Endodermal cell (in vitro differentiated cells): ENCODE measurements around the gene GAGE1. TPM values are rescaled to one million over a fixed set of nuclear protein-coding genes. Genes with fewer than 3 reads are reported as not detected.
"Not testable (repeated sequence)": the region's sequence is repeated elsewhere in the genome, so short reads cannot be mapped to it uniquely, and the experiment has no call there.

ENCODE experiments used
- DNase-seq: peaks from one replicate; pipeline ENCODE4 v3.0.0-alpha.2; 2017
- H3K27ac ChIP-seq: 2 replicates; pipeline ENCODE4 v1.5.1; 2013; ENCODE audit warnings: mild to moderate bottlenecking, low read depth, low read length, moderate library complexity
- H3K27me3 ChIP-seq: 2 replicates; pipeline ENCODE4 v1.6.1; 2013; ENCODE audit warnings: mild to moderate bottlenecking, low read length, moderate library complexity; ENCODE audit not compliant: insufficient read depth, control insufficient read depth, poor library complexity, severe bottlenecking
- H3K36me3 ChIP-seq: 2 replicates; pipeline ENCODE4 v1.7.0; 2013; ENCODE audit warnings: mild to moderate bottlenecking, low read length, moderate library complexity; ENCODE audit not compliant: control insufficient read depth, insufficient read depth
- H3K4me1 ChIP-seq: one replicate; pipeline ENCODE4 v1.7.0; 2013; ENCODE audit warnings: low read length; ENCODE audit not compliant: control insufficient read depth, insufficient read depth
- H3K4me3 ChIP-seq: 2 replicates; pipeline ENCODE4 v1.5.1; 2013; ENCODE audit warnings: mild to moderate bottlenecking, low read length, moderate library complexity
- H3K9ac ChIP-seq: 2 replicates; pipeline ENCODE4 v1.6.1; 2013; ENCODE audit warnings: mild to moderate bottlenecking, low read length, moderate library complexity; ENCODE audit not compliant: poor library complexity, severe bottlenecking; ENCODE audit errors: extremely low read depth
- H3K9me3 ChIP-seq: 2 replicates; pipeline ENCODE4 v1.6.1; 2013; ENCODE audit warnings: mild to moderate bottlenecking, low read length, moderate library complexity; ENCODE audit not compliant: control insufficient read depth
- H3K27ac Mint-ChIP-seq: 2 replicates; pipeline ENCODE4 v1.8.0; 2020; ENCODE audit warnings: mixed read lengths
- H3K27me3 Mint-ChIP-seq: 2 replicates; pipeline ENCODE4 v1.8.0; 2021; ENCODE audit warnings: mild to moderate bottlenecking, mixed read lengths; ENCODE audit not compliant: insufficient read depth
- H3K36me3 Mint-ChIP-seq: 2 replicates; pipeline ENCODE4 v1.8.0; 2020; ENCODE audit warnings: low read depth, mixed read lengths
- H3K4me1 Mint-ChIP-seq: 2 replicates; pipeline ENCODE4 v1.8.0; 2020; ENCODE audit warnings: mixed read lengths
- H3K4me3 Mint-ChIP-seq: 2 replicates; pipeline ENCODE4 v1.8.0; 2020; ENCODE audit warnings: mild to moderate bottlenecking, moderate library complexity, mixed read lengths
- H3K9me3 Mint-ChIP-seq: 2 replicates; pipeline ENCODE4 v1.8.0; 2020; ENCODE audit warnings: mild to moderate bottlenecking, mixed read lengths
- WGBS, 2 experiments: methylation state at CpG; one replicate each; pipeline versions ENCODE4 v1.1.5 to v1.1.7; 2013; ENCODE audit warnings: missing lambda C conversion rate in 2 of 2, mixed read lengths in 1 of 2; ENCODE audit not compliant: insufficient coverage in 1 of 2, insufficient read length in 1 of 2; 5-methylcytosine and 5-hydroxymethylcytosine counted together
- long read RNA-seq, 4 experiments: library from polyadenylated mRNA in 2 of 4; library from RNA in 1 of 4; library from capped mRNA in 1 of 4; stranded (forward) in 3 of 4; unstranded in 1 of 4; transcript quantifications; one replicate each; pipeline ENCODE4 v2.0.0, GENCODE V29; 2020 to 2021; ENCODE audit warnings: inconsistent platforms in 1 of 4
- polyA plus RNA-seq, 2 experiments: library from polyadenylated mRNA; stranded (reverse); fragments of 50-300 nt; gene quantifications; one replicate each; pipeline ENCODE4 v1.2.3, GENCODE V29; 2013
- total RNA-seq, 2 donors: library from RNA; stranded (reverse); fragmentation: NEBNext Ultra II Directional in 1 of 2; extraction: Animal tissue kit (Norgen Biotek cat#: 25700) in 1 of 2; gene quantifications; 2 replicates in 1 of 2; 3 replicates in 1 of 2; pipeline ENCODE4 v1.2.1, GENCODE V29; 2021

Gene GAGE1, protein sequence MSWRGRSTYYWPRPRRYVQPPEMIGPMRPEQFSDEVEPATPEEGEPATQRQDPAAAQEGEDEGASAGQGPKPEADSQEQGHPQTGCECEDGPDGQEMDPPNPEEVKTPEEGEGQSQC
- total RNA-seq: not detected
- not detected for polyA plus RNA-seq (2013, experiment 1 of 2)
- polyA plus RNA-seq (2013, experiment 2 of 2): not detected
- long read RNA-seq, experiment 1: 0 reads
- long read RNA-seq, experiment 2: 0 reads
- long read RNA-seq, experiment 3: 0 reads
- long read RNA-seq, experiment 4: 0 reads

DNA sequence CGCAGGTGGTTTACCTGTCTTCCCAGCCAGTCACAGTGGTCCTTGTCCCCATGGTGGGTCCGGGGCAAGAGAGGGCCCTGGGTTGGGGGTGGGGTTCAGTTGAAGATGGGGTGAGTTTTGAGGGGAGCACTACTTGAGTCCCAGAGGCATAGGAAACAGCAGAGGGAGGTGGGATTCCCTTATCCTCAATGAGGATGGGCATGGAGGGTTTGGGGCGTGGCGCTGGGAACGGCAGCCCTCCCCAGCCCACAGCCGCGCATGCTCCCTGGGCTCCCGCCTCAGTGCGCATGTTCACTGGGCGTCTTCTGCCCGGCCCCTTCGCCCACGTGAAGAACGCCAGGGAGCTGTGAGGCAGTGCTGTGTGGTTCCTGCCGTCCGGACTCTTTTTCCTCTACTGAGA, at the start of gene GAGE1:
Gene GAGE1 (plus strand): TSS at position 301 of the 400 bp plus-strand sequence. CDS start 1,155 bp downstream, outside the sequence.
- not testable (repeated sequence) for H3K9me3 ChIP-seq, H3K9ac ChIP-seq, H3K27me3 ChIP-seq, H3K36me3 Mint-ChIP-seq, H3K27ac ChIP-seq, H3K4me1 ChIP-seq, H3K27ac Mint-ChIP-seq, H3K9me3 Mint-ChIP-seq, DNase-seq, H3K4me3 ChIP-seq, H3K36me3 ChIP-seq, H3K4me3 Mint-ChIP-seq, H3K4me1 Mint-ChIP-seq, H3K27me3 Mint-ChIP-seq
- WGBS, 2 experiments: no CpG with 5 or more reads among the region's 16 CpGs

DNA sequence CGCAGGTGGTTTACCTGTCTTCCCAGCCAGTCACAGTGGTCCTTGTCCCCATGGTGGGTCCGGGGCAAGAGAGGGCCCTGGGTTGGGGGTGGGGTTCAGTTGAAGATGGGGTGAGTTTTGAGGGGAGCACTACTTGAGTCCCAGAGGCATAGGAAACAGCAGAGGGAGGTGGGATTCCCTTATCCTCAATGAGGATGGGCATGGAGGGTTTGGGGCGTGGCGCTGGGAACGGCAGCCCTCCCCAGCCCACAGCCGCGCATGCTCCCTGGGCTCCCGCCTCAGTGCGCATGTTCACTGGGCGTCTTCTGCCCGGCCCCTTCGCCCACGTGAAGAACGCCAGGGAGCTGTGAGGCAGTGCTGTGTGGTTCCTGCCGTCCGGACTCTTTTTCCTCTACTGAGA, 47.8 kb upstream of the GAGE1 start, which contains the start of gene GAGE12E:
Gene GAGE12E (plus strand): TSS at position 301 of the 400 bp plus-strand sequence. CDS start 1,155 bp downstream, outside the sequence.
- H3K9me3 Mint-ChIP-seq, H3K4me1 Mint-ChIP-seq, H3K9me3 ChIP-seq, H3K4me3 ChIP-seq, H3K36me3 Mint-ChIP-seq, H3K27ac Mint-ChIP-seq, H3K9ac ChIP-seq, H3K4me1 ChIP-seq, H3K27me3 ChIP-seq, H3K4me3 Mint-ChIP-seq, H3K27me3 Mint-ChIP-seq, DNase-seq, H3K27ac ChIP-seq, H3K36me3 ChIP-seq: not testable (repeated sequence)
- no CpG with 5 or more reads among the region's 16 CpGs for WGBS, 2 experiments

DNA sequence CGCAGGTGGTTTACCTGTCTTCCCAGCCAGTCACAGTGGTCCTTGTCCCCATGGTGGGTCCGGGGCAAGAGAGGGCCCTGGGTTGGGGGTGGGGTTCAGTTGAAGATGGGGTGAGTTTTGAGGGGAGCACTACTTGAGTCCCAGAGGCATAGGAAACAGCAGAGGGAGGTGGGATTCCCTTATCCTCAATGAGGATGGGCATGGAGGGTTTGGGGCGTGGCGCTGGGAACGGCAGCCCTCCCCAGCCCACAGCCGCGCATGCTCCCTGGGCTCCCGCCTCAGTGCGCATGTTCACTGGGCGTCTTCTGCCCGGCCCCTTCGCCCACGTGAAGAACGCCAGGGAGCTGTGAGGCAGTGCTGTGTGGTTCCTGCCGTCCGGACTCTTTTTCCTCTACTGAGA, 38.3 kb upstream of the GAGE1 start, which contains the start of gene GAGE12F:
Gene GAGE12F (plus strand): TSS at position 301 of the 400 bp plus-strand sequence. CDS start 1,155 bp downstream, outside the sequence.
- not testable (repeated sequence) for H3K36me3 Mint-ChIP-seq, H3K4me1 ChIP-seq, H3K27me3 Mint-ChIP-seq, H3K27me3 ChIP-seq, H3K27ac Mint-ChIP-seq, DNase-seq, H3K4me3 ChIP-seq, H3K9me3 Mint-ChIP-seq, H3K36me3 ChIP-seq, H3K9me3 ChIP-seq, H3K4me1 Mint-ChIP-seq, H3K9ac ChIP-seq, H3K27ac ChIP-seq, H3K4me3 Mint-ChIP-seq
- WGBS, 2 experiments: no CpG with 5 or more reads among the region's 16 CpGs

DNA sequence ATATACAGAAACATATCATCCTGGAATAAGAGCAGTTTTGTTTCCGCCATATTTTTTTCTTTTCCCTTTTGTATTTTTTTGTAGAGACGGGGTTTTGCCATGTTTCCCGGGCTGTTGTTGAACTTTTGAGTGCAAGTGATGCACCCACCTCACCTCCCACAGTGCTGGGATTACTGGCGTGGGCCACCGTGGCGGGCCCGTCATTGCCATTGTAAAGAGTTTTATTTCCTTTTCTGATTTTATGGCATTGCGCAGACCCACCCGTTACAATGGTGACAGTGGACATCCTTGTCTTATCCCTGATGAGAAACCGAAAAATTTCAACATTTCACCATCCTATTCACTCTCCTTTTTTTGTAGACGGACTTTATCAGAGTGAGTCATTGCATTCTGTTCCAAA, 30.1 kb upstream of the GAGE1 start:
- not testable (repeated sequence) for H3K4me3 ChIP-seq, H3K9me3 ChIP-seq, H3K36me3 Mint-ChIP-seq, H3K9ac ChIP-seq, H3K27ac ChIP-seq, H3K27me3 ChIP-seq, H3K36me3 ChIP-seq, H3K4me3 Mint-ChIP-seq, H3K4me1 ChIP-seq, DNase-seq, H3K9me3 Mint-ChIP-seq, H3K4me1 Mint-ChIP-seq, H3K27me3 Mint-ChIP-seq, H3K27ac Mint-ChIP-seq
- no CpG with 5 or more reads among the region's 11 CpGs for WGBS, 2 experiments

DNA sequence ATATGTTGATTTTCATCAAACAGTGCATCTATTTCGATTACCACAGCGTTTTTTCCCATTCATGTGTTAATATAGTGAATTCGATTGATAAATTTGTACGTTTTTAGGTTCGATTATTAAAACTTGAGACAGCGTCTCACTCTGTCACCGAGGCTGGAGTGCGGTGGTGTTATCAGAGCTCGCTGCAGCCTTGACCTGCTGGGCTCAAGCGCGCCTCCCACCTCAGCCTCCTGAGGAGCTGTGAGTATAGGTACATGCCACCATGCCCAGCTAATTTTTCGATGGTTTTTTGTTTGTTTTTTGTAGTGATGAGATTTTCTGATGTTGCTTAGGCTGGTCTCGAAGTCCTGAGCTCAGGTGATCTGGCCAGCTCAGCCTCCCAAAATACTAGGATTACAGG, 29.7 kb upstream of the GAGE1 start:
- not testable (repeated sequence) for DNase-seq
- WGBS, 2 experiments: 96% methylated on average over 7 of the region's 13 CpGs; no CpG with 5 or more reads in 1 of the 2 experiments

DNA sequence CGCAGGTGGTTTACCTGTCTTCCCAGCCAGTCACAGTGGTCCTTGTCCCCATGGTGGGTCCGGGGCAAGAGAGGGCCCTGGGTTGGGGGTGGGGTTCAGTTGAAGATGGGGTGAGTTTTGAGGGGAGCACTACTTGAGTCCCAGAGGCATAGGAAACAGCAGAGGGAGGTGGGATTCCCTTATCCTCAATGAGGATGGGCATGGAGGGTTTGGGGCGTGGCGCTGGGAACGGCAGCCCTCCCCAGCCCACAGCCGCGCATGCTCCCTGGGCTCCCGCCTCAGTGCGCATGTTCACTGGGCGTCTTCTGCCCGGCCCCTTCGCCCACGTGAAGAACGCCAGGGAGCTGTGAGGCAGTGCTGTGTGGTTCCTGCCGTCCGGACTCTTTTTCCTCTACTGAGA, 28.7 kb upstream of the GAGE1 start, which contains the start of gene GAGE12G:
Gene GAGE12G (plus strand): TSS at position 301 of the 400 bp plus-strand sequence. CDS start 1,155 bp downstream, outside the sequence.
- not testable (repeated sequence) for H3K9ac ChIP-seq, H3K36me3 Mint-ChIP-seq, H3K27ac Mint-ChIP-seq, H3K27me3 Mint-ChIP-seq, DNase-seq, H3K27me3 ChIP-seq, H3K36me3 ChIP-seq, H3K9me3 Mint-ChIP-seq, H3K27ac ChIP-seq, H3K4me3 Mint-ChIP-seq, H3K4me3 ChIP-seq, H3K4me1 Mint-ChIP-seq, H3K9me3 ChIP-seq, H3K4me1 ChIP-seq
- WGBS, 2 experiments: no CpG with 5 or more reads among the region's 16 CpGs

More for the DNA sequence above, 29.7 kb upstream of the GAGE1 start:
- H3K9ac ChIP-seq, H3K9me3 Mint-ChIP-seq, H3K27ac ChIP-seq, H3K4me3 ChIP-seq, H3K27ac Mint-ChIP-seq, H3K27me3 ChIP-seq, H3K36me3 ChIP-seq, H3K36me3 Mint-ChIP-seq, H3K27me3 Mint-ChIP-seq, H3K4me1 Mint-ChIP-seq, H3K4me1 ChIP-seq, H3K4me3 Mint-ChIP-seq, H3K9me3 ChIP-seq: not testable (repeated sequence)

DNA sequence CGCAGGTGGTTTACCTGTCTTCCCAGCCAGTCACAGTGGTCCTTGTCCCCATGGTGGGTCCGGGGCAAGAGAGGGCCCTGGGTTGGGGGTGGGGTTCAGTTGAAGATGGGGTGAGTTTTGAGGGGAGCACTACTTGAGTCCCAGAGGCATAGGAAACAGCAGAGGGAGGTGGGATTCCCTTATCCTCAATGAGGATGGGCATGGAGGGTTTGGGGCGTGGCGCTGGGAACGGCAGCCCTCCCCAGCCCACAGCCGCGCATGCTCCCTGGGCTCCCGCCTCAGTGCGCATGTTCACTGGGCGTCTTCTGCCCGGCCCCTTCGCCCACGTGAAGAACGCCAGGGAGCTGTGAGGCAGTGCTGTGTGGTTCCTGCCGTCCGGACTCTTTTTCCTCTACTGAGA, 19.2 kb upstream of the GAGE1 start, which contains the start of gene GAGE12H:
Gene GAGE12H (plus strand): TSS at position 301 of the 400 bp plus-strand sequence. CDS start 1,155 bp downstream, outside the sequence.
- DNase-seq, H3K4me3 Mint-ChIP-seq, H3K36me3 ChIP-seq, H3K27me3 ChIP-seq, H3K27ac Mint-ChIP-seq, H3K4me1 Mint-ChIP-seq, H3K9ac ChIP-seq, H3K4me3 ChIP-seq, H3K4me1 ChIP-seq, H3K27ac ChIP-seq, H3K9me3 ChIP-seq, H3K9me3 Mint-ChIP-seq, H3K27me3 Mint-ChIP-seq, H3K36me3 Mint-ChIP-seq: not testable (repeated sequence)
- no CpG with 5 or more reads among the region's 16 CpGs for WGBS, 2 experiments
